CMK (cell line): ENCODE results near the gene RAPGEF1.

Experiments used
- DNase-seq: peaks from one replicate; pipeline ENCODE4 v3.0.0-alpha.2; 2010; ENCODE audit warnings: low read depth

Gene RAPGEF1

DNA sequence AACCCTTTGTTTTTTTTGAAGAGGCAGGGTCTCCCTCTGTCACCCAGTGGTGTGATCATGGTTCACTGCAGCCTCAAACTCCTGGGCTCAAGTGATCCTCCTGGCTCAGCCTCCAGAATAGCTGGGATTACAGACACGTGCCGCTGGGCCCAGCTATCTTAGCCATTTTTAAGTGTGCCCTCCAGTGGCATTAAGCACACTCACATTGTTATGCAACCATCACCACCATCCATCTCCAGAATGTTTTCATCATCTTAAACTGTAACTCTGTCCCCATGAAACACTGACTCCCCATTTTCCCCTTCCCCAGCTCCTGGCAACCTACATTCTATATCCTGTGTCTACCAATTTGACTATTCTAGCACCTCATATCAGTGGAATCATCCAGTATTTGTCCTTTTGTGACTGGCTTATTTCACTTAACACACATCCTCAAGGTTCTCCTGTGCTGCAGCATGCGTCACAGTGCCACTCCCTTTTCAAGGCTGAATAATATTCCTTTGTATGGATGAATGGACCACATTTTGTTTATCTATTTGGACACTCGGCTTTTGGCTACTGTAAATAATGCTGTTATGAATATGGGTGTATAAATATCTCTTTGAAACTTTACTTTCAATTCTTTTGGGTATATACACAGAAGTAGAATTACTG is 12.5 kb upstream of the RAPGEF1 start:
- DNase-seq = no peak

DNA sequence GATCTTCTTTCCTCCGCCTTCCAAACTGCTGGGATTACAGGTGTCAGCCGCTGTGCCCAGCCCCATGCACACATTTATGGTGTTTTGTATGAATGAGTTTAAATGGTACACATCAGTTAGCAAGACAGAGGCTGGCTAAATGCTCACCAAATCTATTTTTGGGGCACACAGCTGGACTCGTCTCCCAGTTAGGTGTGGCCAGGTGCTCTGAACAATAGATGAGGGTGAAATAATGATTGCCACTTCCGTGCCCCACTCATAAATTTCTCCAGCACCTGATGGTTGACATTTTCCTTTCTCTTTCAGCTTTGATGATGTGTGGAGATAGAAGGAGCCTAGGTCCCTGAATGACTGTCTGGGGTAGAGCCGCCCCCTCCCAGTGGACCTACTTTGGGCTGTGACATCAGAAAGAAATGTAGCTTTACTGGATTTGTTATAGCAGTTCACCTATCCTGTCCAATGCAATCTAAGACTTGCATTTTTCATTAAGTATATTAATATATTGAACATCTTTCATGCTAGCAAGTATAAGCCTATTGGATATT is 8.6 kb upstream of the RAPGEF1 start:
- DNase-seq = no peak

DNA sequence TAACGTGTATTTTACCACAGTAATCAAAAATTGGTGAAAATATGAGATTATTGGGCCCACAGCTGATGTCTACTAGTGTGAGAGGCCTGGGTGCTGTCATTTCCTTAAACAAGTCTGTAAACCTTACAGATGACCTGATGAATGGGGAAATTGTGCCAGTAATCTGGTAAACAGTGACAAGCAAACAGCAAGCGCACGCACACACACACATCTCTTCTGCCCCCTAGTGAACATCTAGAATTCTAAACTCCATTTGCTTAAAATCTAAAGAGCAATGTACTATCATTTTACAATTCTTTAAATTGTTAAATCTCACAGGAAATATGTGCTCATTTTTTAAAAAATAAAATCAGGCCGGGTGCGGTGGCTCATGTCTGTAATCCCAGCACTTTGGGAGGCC is 7.5 kb upstream of the RAPGEF1 start:
- no peak for DNase-seq

DNA sequence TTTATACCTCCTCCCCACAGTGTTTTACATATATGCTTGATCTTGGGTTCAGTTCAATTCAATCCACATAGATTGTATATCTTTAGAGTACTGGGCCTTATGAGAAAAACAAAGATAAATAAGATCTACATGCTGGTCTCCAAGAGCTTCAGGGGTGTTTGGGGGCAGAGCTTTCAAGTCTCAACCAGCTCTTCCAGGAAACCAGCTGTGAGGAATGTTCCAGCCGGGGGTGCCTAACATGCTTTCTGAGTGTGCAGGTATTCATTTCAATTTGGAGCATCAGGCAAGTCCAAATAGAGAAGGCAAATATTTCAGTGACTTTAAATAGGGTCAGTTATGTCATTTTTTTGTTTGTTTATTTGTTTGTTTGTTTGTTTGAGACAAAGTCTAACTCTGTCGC is 5.7 kb upstream of the RAPGEF1 start:
- no peak for DNase-seq

DNA sequence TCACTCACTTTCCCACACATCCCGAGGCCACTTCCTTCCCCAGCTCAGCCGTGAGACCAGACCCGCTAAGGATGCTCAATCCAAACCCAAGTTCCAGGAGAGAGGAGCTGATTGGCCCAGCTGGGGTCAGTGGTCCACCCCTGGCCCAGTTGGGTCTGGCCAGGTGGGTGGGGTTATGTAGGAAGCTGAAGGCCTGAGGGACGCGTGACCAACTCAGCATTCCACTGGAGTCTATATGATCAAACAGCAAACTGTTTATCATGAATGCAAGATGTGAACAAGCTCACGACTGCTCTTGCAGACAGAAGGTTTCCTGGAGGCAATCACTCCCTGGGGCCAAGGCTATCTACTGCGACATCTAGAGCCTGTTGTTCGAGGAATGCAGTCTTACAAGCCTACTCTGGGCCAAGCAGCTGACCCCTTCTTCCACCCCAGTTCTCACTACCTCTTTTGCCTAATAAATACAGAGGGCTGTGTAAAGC is 4.9 kb upstream of the RAPGEF1 start:
- DNase-seq = no peak

DNA sequence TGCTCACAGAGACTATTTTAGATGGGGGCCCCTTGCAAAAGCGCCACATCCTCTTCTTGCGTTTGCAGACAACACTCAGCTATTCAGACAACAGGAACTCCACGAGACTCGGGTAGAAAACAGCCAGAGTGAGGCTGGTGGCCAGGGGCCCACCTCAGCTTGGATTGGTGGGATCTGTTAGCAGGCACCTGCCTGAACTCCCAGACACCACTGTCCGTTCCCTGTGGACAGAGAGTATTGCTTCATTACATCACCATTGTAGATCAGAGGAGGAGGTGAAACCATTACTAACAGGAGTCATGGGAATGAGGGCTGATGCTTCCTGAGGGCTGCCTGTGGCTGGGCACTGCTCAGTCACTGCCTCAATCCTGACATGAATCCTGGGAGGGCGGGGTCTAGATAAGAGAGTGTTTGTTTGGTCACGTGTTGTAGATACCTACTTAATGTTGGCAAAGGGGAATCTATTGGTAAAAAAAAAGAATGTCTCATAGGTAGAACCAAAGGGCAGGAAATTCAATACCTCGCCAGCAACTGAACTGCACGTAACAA is 4.4 kb upstream of the RAPGEF1 start:
- no peak for DNase-seq

DNA sequence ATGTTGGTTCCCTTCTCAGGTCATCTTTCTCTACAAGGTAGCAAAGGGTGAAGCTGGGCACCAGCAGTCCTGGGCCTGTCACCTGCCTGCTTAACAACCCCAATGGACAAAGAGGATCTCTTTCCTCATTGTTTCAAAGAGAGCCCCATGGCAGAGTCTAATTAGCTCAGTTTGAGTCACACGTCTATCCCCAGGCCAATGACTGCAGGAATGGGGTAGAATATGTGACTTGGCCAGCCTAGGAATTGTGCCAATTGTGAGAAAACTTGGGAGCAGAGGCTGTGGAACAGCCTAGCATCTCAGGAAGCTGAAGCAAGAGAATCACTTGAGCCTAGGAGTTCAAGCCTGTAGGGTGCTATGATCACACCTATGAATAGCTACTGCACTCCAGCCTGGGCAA is 3.6 kb upstream of the RAPGEF1 start:
- DNase-seq = no peak

DNA sequence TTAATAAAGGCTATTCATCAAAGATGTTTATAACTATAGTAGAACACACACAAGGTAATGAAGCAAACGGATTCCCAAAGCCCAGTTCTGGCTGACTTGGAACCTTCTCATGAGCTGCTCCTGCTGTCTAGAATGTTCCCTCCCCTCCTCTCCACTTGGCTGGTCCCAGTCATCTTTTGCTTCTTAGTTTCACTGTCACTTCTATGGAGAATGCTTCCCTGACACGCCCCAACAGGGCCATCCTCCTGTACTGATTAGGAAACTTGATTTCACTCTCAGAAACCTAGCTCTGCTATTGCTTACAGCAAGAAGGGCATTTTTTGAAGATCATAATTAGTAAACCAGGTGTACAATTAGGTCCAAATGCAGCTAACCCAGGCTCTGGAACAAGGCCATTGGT is 3.2 kb upstream of the RAPGEF1 start:
- no peak for DNase-seq

DNA sequence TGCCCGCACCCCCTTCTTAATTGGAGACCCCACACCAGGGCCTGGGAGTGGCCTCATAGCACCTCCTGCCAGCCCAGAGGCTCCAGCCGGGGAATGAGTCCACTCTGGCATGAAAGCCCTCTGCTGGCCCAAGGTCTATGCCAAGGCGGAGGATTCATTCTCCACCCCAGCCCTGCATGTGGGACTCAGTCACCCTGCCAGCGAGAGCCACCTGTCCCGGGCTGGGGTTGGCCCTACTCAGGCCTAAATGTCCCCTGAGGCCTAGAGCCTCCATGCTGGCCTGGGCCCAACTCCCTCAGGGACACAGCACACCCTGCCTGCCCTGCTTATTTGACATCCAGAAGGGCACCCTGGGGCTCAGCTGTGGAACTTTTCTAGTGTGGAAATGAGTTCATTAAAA is 1.0 kb upstream of the RAPGEF1 start:
- no peak for DNase-seq

DNA sequence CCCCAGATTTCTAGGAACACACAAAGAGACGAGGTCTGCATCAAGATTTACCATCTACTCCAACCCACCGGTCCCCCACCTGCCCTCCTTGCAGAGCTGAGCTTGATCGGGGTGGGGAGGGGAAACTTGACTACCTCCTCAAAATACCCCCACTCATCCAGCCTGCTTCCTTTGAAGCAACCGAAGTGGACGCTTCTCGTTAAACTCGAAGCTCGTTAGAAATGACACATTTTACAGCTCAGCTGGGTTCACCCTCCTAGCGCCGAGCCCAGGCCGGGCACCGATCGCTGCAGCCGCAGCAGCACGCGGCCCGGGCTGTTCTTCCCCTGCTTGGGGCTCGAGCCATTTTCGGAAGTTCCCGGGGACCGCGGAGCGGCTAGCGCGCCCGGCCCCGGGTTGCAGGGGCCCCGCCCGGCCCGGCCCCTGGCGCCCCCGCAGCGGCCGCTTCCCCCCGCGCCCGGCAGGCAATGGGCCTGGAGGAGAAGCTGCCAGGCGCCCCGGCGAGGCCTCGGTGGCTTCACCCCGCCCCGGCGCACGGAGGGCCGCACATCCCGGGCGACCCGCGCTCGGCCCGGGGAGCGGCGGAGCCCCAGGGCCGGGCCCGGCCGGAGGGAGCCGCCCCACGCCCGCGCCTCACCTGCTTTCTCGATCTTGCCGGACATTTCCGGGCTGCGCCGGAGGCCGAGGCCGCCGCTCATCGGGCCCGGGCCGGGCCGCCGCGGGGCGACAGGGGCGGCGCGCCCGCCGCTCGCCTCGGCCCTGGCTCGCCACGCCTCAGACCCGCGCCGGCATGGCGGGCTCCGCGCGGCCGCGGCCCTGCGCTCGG is 530 bp downstream of the RAPGEF1 start:
- no peak for DNase-seq

DNA sequence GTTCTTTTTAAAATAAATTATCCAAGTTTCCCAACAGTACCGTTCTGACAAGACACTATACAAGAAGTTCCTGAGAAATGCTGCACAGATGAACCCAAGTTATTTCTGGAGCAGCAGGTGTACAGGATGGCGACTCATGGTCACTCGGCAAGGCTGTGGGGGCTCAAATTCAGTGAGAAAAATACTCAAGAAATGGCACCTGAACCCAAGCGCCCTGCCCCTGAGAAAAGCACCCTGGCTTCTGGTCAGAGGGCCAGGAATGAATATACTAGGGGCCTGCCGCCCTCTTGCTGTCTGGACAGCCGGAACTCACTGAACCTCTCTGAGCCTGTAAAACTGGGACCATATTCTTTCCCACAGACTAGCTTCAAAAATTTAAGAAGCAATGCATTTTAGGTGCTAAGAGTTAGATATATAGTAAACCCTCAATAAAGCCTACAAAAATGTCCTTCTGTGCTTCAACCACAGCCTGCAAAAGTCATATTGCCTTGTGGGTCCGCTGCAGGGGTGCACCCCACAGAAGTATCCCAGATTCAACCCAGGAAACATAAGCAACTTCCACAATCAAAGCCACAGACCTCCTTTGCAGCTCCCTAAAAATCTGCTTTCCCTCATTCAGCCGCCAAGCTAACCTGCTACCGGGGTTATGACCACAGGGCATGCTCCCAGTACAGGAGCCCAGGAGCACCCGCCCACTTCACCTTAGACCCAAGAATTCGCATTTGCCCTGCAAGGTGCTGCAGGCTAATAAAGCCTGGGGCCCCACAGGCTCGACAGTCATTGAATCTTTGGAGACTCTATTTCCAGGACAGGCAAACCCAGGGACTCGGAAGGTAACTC is 1.4 kb downstream of the RAPGEF1 start:
- DNase-seq = no peak

DNA sequence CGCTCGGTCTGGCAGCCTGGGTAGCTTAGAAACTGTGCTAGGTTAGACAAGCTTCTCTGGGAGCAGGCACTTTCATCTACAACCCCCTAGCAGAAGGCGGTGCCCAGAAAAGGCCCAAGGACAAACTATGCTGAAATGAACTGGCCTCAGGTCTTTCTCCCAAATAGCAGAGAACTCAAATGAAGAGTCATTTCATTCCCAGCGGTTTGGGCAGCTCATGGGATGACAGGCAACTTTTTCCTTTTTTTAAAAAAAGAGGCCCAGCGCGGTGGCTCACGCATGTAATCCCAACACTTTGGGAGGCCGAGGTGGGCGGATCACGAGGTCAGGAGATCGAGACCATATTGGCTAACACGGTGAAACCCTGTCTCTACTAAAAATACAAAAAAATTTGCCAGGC is 2.5 kb downstream of the RAPGEF1 start:
- no peak for DNase-seq

DNA sequence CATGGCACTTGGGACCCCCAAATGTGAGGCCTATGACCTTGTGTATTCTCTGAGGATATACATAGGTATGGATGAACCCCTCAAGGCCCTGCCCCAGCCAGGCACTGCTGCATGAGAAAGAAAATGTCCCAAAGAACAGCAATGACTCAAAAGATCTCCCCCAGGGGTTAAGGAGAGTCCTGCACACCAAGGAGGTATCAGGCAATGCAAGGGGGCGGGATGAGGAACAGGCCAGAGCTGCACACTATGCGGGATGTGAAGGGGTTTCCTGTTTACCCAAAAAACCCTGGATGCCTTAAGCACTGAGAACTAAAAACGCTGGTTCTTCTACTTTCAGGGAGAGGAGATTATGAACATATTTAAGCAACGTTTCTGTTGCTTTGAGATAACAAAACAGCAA is 3.4 kb downstream of the RAPGEF1 start:
- DNase-seq = no peak

DNA sequence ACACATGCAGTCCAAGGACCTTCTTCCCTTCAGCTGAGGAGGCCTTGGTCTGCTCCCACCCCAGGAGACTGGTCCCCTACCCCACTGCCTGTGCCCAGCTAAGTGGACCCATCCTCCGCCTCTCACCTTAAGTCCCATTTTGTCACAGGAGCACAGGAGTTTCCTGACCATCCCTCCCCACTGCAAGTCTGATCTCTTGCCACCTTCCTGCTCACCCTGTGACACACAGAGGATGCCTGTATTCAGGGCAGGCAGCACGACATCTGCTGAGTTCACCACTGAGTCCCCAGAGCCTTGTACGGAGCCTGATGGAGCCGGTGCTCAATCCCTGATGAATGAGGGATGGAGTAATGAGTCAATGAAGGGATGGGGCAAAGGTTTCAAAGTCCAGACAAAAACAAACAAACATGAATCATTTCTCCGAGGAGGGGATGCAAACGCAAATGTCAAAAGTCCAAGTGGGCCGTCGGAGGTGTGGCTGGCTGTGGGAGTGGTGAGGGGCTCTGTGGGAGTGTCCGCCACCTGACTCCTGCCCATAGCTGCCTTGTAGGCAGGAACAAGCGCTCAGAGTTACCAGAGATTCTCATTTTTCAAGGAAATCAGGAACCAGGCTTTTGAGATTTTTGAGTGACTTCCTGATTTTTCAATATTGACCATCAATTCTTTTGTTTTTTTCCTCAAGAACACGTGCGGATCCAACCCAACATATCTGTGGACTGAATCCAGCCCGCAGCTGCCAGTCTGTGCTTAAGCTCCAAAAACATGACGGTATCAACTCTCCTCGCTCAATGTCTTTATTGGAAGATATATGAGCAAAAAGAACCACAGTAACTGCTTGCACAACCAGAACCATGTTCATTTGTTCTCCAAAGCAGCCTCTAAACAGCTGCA is 4.4 kb downstream of the RAPGEF1 start:
- DNase-seq = no peak

DNA sequence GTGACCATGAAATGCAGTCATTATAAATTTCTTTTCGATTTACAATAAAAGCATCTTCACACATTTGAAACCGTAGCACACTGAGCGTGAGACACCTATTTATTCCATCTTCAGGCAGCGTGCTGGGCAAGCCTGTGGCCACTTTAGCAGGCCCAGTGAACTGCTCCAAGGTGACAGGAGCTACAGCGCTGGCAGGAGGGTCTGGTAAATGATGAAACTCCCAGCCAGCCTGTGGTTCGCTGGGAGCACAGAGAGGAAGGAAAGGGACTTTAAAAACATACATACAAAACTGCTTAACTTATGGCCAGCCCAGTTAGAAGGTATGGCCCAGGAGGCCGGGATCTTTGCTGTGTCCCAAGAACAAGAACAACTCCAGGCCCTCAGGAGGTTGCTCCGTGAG is 5.1 kb downstream of the RAPGEF1 start:
- DNase-seq = no peak

DNA sequence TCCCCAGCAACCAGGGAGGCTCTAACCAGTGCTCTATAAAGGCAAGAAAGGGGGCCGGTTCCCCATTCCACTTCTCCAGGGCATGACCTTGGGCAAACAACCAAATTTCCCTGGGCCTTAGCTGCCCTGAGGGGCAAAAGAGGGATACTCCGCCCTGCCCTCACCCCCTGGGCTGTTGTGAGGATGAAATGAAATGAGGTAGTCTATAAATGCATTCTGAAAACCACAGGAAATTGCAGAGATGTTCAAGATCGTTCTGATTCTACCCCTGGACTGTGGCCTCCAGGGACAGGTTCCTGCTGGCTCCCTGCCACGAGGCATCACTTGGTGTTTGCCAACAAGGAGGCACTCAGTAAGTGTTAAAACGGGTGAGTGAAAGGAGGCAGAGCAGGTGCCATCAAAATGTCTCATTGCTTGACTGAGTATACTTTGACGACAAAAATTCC is 5.7 kb downstream of the RAPGEF1 start:
- no peak for DNase-seq

DNA sequence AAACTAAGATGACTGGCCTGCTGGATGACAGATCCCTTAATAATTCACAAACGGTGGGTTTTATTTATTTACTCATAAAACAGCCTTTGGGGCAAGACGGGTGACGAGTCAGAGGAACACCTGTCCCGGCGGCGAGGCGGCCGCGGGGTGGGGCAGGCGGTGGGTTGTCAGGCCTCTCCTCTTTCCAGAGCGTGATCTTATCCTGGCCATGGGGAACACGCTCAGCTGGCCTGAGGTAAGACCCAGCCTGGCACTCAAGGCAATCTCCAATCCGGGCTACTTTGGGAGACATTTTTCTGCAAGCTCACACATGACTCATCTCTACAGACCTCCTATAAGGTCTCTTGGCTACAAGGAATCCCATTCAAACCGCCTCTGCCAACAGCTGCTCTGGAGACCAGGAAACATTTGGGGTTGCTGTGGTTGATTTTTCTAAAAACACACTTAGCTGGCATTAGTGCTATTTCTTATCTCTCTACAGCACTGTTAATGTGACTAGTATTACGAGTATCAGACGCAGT is 6.3 kb downstream of the RAPGEF1 start:
- DNase-seq = peak; percentile 46

DNA sequence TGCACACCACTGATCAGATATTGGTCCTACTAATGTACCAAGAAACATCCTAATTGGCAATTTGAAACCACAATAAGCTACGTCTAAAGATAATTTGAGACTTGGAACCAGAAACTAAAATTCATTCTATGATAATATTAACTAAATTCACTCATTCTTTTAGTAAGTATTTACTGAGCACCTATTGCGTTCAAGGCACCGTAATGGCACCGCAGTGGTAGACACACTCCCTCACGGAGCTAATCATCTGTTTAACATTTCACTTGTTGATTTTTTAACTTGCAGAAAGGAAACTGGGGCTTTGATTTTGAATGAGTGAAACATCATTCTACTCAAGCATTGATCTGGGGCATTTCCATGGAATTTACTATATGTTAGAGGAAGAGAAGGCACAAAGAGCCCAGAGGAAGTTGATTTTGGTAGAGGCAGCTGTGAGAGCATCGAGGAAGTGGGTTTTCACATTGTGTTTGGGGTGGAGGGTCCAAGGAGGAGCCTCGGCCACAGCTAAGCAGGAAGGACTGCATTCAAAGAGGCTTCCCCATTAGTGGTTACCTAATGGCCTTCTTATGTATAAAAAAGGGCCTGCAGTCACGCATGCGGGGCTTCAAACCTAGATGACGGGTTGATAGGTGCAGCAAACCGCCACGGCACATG is 7.1 kb downstream of the RAPGEF1 start:
- no peak for DNase-seq

DNA sequence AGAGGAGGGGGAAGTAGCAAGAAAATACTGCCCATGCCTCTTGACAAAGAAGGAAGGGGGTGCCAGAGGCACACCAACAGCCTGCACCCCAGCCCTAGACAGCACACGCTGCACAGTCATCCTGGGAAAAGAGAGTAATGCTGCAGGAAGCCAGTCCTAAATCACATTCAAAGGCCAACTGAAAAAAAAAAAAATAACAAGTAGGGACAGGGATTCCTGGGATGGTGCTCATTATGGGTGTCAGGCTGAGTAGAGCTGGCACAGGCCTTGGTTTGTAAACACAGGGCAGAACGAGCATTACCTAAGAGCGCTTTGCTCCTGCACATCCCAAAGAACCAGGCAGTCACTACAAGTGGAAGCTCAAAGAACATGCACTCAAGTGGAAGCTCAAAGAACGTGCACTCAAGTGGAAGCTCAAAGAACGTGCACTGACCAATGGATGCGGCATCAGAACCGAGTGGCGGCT is 7.8 kb downstream of the RAPGEF1 start:
- no peak for DNase-seq

DNA sequence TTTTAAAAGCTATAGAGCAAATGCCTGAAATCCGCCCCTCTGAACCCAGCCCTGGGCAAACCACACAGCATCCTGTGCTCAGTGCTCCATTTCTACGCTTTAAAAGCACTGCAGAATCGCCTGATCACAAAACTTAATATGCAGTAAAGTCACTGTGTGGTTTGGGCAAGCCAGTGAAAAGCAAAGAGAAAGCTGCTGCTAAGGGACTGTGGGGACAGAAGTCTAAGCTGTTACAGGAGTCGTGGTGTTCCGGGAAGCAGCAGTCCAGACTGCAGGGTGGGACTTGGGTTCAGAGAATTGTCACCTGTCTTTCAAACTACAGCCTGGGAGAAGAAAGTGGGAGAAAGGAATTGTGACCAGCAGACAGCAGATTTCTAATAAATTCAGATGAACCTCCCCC is 8.2 kb downstream of the RAPGEF1 start:
- DNase-seq = no peak
